Left kidney (tissue), 8 donors: ENCODE measurements around the gene RAB22A. TPM values are rescaled to one million over a fixed set of nuclear protein-coding genes. Genes with fewer than 3 reads are reported as not detected.
A peak's percentile ranks its signal among the peaks of the same experiment; 100 is the strongest.

Source experiments
- DNase-seq: peaks from one replicate; pipeline ENCODE4 v3.0.0-alpha.2; 2013
- long read RNA-seq, 8 donors: transcript quantifications; one replicate each; lab custom pipeline, GENCODE V29; 2026
- polyA plus RNA-seq: library from polyadenylated mRNA; unstranded; fragments of 120-200 nt; gene quantifications from one replicate; pipeline ENCODE4 v1.2.1, GENCODE V29; 2013; ENCODE audit not compliant: insufficient read length

Gene RAB22A
- 24.2 TPM for polyA plus RNA-seq
- long read RNA-seq, donor 1, full-length matches to known transcripts = 14 of 14 reads
- long read RNA-seq, donor 1, partial matches to known transcripts = 0 of 14 reads
- long read RNA-seq, donor 1, other reads (novel, unspliced or antisense) = 0 of 14 reads
- long read RNA-seq, donor 2, full-length matches to known transcripts = 6 of 6 reads
- long read RNA-seq, donor 2, partial matches to known transcripts = 0 of 6 reads
- long read RNA-seq, donor 2, other reads (novel, unspliced or antisense) = 0 of 6 reads
- long read RNA-seq, donor 3, full-length matches to known transcripts = 6 of 6 reads
- long read RNA-seq, donor 3, partial matches to known transcripts = 0 of 6 reads
- long read RNA-seq, donor 3, other reads (novel, unspliced or antisense) = 0 of 6 reads
- long read RNA-seq, donor 4 = 0 reads
- long read RNA-seq, donor 5, full-length matches to known transcripts = 23 of 23 reads
- long read RNA-seq, donor 5, partial matches to known transcripts = 0 of 23 reads
- long read RNA-seq, donor 5, other reads (novel, unspliced or antisense) = 0 of 23 reads
- long read RNA-seq, donor 6, full-length matches to known transcripts = 7 of 7 reads
- long read RNA-seq, donor 6, partial matches to known transcripts = 0 of 7 reads
- long read RNA-seq, donor 6, other reads (novel, unspliced or antisense) = 0 of 7 reads
- long read RNA-seq, donor 7, full-length matches to known transcripts = 9 of 9 reads
- long read RNA-seq, donor 7, partial matches to known transcripts = 0 of 9 reads
- long read RNA-seq, donor 7, other reads (novel, unspliced or antisense) = 0 of 9 reads
- long read RNA-seq, donor 8, full-length matches to known transcripts = 5 of 11 reads
- long read RNA-seq, donor 8, partial matches to known transcripts = 6 of 11 reads
- long read RNA-seq, donor 8, other reads (novel, unspliced or antisense) = 0 of 11 reads

DNA sequence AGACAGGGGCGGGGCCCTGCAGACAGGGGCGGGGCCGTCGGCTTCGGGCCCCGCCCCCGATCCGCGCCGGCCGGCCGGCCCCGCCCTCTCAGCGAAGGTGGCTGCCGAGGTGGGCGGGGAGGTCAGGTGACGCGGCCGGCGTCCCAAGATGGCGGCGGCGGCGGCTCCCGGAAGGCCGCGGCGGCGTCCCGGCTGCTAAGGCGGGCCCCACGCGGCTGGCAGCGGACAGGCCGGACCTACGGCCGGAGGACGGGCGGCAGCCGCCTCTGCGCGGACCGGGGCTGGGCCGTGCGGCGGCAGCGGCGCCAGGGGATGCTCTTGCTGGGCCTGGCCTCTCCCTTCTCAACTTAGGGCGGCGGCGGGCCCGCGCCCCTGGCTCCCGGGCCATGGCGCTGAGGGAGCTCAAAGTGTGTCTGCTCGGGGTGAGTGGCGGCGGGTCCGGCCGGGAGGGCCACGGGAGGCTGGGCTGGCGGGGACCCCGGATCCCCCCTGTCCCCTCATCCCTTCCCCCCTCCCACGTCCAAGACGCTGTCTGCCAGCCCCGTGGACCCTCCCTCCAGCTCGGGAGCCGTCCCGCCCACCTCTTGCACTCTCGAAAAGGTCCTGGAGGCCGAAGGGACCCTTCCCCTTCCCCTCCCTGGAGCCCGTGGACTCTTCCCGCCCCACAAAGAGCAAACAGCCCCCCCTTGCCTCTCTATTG lies at the start of gene RAB22A:
Gene RAB22A (plus strand): TSS at position 125 of the 700 bp plus-strand sequence. CDS start 262 bp downstream, at position 387.
- peak; percentile 65 for DNase-seq

GRCh38 chr20:58260006-58260405 lies 49.5 kb upstream of the RAB22A start:
- DNase-seq = no peak

- no peak for DNase-seq
Observed at GRCh38 chr20:58261660-58262059, 47.9 kb upstream of the RAB22A start.

DNA sequence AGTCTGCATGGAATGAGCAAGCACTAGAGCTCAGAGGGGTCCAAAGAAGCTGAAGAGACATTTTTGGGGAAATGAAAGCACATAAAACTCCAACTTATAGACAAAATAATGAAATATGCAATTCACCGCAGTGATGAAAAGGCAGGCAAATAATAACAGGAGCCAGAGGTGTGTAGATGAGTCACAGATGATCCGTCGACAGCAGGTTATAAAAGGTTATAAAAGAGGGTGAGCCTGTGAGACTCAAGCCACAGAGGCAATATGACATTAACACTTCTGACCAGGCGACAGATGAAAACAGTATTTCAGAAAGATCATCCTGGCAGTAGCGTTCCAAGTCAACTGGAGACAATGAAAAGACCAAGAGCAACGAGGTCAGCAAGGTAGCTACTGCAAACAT lies 45.2 kb upstream of the RAB22A start:
- DNase-seq = no peak

DNA sequence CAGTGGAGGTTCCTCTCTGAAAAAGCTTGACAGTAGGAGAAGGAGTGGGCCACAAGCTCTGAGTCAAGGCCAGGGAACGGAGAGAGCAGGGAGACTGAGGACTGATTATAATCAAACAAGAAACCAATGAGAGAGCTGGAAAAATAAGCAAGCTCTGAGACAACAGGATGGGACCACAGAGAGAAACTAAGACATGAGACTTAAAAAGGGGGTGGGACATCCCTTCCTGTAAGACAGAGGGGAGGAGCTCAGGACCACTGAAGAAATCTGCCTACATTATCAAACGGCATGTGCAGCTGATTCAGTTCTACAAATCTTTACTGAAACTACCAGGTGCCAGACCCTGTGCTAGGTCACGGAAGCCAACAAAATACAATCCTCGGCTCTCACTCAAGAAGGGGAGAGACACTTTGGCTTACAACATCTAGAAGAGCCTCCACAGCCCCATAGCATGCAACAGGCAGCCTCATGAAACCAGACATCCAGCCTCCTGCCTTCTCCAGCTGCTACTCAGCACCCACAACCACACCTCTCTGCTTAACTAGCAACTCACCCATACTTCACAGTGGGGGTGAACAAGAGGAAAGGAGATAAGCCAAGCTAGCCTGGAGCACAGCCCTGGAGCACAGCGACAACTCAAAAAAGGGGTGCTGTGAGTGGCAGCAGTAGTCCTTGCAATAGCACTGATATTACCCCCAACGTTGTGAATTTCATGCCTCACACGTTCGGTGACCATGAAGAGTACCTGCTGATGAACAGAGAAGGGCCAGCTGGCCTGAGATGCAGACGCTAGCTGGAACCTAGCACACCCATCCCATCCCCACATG lies 41.9 kb upstream of the RAB22A start:
- no peak for DNase-seq

GRCh38 chr20:58268421-58268821 lies 41.1 kb upstream of the RAB22A start:
- no peak for DNase-seq

DNA sequence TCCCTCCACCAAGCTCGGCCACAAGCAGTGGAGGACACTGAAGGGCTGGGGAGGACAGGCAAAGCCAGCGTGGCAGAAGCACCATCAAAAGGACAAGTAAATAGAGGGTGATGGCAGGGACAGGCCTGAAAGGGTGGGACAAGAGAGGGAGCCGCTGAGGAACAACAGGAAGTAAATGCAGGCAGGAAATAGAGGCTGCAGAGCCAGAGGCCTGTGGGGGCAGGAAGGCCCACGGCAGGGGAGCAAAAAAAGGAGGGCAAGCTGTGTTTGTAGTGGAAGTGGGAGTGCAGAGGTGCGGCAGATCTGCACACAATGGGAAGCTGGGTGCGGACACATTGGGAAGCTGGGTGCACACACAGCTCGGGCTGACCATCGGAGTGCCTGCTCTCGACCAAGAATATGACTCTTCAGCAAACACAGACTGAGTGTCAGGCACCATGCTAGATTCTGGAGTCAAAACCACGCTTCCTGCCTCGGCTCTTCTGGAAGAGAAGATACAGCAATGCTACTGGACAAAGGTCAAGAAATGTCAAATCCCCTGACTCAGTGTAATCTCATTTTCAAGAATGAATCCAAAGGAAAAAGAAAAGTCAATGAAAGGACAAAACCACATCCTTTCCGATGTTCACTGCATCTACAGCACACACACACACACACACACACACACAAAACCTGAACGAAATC lies 40.4 kb upstream of the RAB22A start:
- no peak for DNase-seq

- DNase-seq = no peak
Observed at GRCh38 chr20:58271606-58272351, 37.7 kb upstream of the RAB22A start.

- DNase-seq = no peak
Observed at GRCh38 chr20:58274384-58274783, 35.1 kb upstream of the RAB22A start.

DNA sequence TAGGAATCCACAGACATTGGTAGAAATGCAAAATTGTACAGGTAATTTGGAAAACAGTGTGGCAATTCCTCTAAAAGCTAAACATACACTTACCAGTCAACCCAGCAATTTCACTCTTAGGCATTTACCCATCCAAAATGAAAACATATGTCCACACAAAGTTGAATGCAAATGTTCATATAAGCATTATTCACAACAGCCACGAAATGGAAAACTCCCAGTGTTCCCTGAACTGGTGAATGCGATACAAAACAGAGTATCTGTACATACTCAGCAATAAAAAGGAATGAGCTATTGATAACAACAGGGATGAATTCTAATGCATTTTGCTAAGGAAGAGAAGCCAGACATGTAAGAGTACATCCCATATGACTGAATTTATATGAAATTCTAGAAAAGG lies 32.4 kb upstream of the RAB22A start:
- no peak for DNase-seq

GRCh38 chr20:58277578-58278472 lies 31.7 kb upstream of the RAB22A start:
- no peak for DNase-seq

DNA sequence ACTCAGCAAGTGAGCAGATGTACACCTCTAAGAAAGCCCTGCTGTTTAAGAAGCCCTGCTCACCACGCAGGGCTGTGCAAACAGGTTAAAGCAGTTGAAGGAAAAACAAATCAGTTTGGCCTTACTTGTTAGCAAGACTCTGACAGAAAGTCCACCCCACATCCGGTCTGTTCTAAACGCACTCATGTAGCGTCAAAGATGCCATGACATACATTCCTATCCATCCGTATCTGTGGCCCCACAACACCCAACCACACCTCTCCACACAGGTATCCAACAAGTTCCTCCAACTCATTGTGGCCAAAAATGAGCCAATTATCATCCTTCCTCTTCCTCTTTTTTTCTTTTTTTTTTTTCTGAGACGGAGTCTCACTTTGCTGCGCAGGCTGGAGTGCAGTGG lies 22.8 kb upstream of the RAB22A start:
- DNase-seq = no peak

DNA sequence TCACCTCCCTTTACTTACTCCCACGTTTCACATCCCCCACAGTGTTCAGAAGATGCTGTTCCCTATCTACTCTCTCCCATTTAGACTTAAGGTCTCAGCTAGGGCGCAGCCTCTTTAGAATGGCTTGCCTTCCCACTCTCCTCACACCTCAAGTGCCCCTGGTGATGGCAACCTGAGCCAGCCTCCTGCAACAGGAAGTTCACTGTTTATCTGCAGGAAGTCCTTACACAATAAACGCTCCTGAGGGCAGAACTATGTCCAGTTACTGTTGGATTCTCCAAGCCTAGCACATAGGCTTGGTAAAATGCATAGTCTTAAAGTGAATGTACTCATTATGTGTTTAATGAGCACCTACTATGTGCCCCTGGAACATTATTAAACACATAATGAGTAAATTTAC lies 21.9 kb upstream of the RAB22A start:
- DNase-seq = no peak

- DNase-seq = no peak
Observed at GRCh38 chr20:58289143-58289542, 20.4 kb upstream of the RAB22A start.

- DNase-seq = no peak
Observed at GRCh38 chr20:58293453-58293852, 16.1 kb upstream of the RAB22A start.

- DNase-seq = no peak
Observed at GRCh38 chr20:58294497-58295455, 14.7 kb upstream of the RAB22A start.

DNA sequence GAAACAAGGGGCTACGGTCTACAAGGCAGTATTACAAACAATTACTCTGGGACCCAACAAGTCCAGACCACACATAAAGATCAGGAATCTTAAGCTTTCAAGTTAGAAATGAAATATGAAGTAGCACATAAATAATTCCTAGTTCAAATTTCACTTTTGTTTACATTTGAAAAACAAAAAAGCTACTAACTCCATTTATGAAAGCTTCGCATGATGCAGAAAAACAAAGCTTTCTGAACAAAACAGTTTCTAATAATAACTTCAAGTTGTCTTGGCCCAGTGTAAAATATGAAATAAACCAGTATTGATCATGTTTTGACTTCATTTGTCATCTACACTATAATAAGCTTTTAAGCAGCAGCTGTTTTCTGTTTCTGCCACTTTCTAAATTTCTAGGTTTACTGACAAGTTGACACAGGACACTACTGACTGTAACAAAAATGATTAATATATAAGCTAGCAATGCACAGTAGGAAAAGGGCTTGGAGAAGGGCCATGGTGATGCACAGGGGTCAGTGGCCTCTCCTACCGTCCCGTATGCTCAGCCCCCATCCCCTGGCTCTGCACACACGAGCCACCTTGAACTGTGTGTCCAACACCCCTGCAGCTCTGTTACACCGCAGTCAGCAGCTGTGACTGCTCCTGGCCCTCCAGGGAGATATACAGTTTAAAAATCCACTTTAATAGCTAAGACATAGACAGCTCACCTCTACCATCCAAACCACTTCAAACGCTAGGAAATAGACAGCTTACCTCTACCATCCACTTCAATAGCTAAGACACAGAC lies 13.3 kb upstream of the RAB22A start:
- DNase-seq = no peak
